ENCODE measurements around the gene PDZD4.

PDZD4 gene

GRCh38 chrX:153786669-153787068, 43.7 kb downstream of the PDZD4 start:
- DNase-seq (ENCODE audit: low read depth in 2 of 2), result no peak

- no peak for DNase-seq (ENCODE audit: low read depth in 2 of 2)
Observed at GRCh38 chrX:153784325-153784967, 45.9 kb downstream of the PDZD4 start.

GRCh38 chrX:153783378-153784013, 46.8 kb downstream of the PDZD4 start:
- DNase-seq (ENCODE audit: low read depth in 2 of 2), result no peak

- DNase-seq (ENCODE audit: low read depth in 2 of 2), result no peak
Observed at GRCh38 chrX:153782871-153783270, 47.5 kb downstream of the PDZD4 start.

GRCh38 chrX:153782313-153782712, 48.0 kb downstream of the PDZD4 start:
- DNase-seq (ENCODE audit: low read depth in 2 of 2), result no peak

GRCh38 chrX:153781428-153782047, 48.8 kb downstream of the PDZD4 start:
- no peak for DNase-seq (ENCODE audit: low read depth in 2 of 2)

GRCh38 chrX:153780678-153781427, 49.5 kb downstream of the PDZD4 start, which contains the start of gene SRPK3:
Gene SRPK3 (plus strand): TSS chrX:153781041. CDS start chrX:153781087, 46 bp downstream.
- DNase-seq (ENCODE audit: low read depth in 2 of 2), result no peak

- DNase-seq (ENCODE audit: low read depth in 2 of 2), result no peak
Observed at GRCh38 chrX:153779891-153780677, 50.3 kb downstream of the PDZD4 start.

- DNase-seq (ENCODE audit: low read depth in 2 of 2), result no peak
Observed at GRCh38 chrX:153778684-153779101, 51.7 kb downstream of the PDZD4 start.

GRCh38 chrX:153778181-153778580, 52.2 kb downstream of the PDZD4 start:
- no peak for DNase-seq (ENCODE audit: low read depth in 2 of 2)

GRCh38 chrX:153777261-153778090, 52.9 kb downstream of the PDZD4 start:
- DNase-seq (ENCODE audit: low read depth in 2 of 2), result no peak

GRCh38 chrX:153776611-153777045, 53.7 kb downstream of the PDZD4 start:
- no peak for DNase-seq (ENCODE audit: low read depth in 2 of 2)

GRCh38 chrX:153776120-153776599, 54.2 kb downstream of the PDZD4 start:
- DNase-seq (ENCODE audit: low read depth in 2 of 2), result no peak

GRCh38 chrX:153775293-153776119, 54.8 kb downstream of the PDZD4 start:
- no peak for DNase-seq (ENCODE audit: low read depth in 2 of 2)

- DNase-seq (ENCODE audit: low read depth in 2 of 2), result no peak
Observed at GRCh38 chrX:153774576-153775292, 55.6 kb downstream of the PDZD4 start.

GRCh38 chrX:153773741-153774575, 56.4 kb downstream of the PDZD4 start:
- DNase-seq (ENCODE audit: low read depth in 2 of 2), result no peak

- no peak for DNase-seq (ENCODE audit: low read depth in 2 of 2)
Observed at GRCh38 chrX:153773218-153773611, 57.1 kb downstream of the PDZD4 start.
